ENCODE results near the gene S100P.
"Not testable (repeated sequence)": the region's sequence is repeated elsewhere in the genome, so short reads cannot be mapped to it uniquely, and the experiment has no call there.

S100P gene

GRCh38 chr4:6693231-6694176 is at the start of gene S100P:
Gene S100P, plus strand, starts transcription at chr4:6693878. Its CDS starts 55 bp downstream, at chr4:6693933.
- no peak for DNase-seq

DNA sequence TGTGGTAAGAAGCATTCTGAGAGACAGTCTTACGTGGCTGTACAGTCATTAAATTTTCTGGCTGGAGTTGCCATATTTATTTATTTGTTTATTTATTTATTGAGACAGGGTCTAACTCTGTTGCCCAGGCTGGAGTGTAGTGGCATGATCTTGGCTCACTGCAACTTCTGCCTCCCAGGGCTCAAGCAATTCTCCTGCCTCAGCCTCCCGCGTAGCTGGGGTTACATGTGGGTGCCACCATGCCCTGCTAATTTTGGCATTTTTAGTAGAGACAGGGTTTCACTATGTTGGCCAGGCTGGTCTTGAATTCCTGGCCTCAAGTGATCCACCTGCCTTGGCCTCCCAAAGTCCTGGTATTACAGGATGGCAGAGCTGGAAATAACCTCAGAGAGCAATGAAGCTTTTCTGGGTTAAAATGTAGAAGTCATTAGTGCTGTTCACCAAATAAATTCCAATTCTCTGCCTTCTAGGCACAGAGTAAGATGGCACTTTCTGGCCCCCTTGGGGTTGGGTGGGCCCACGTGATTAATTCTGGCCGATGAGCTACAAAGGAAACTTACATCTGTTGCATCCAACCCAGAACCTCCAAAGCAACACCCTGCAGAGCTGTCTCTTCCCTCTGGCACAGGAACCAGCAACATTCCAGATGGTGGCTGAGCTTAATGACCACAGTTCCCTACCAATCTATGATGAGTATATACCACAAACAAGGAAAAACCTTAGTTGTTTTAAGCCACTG is 48.7 kb upstream of the S100P start:
- no peak for DNase-seq

DNA sequence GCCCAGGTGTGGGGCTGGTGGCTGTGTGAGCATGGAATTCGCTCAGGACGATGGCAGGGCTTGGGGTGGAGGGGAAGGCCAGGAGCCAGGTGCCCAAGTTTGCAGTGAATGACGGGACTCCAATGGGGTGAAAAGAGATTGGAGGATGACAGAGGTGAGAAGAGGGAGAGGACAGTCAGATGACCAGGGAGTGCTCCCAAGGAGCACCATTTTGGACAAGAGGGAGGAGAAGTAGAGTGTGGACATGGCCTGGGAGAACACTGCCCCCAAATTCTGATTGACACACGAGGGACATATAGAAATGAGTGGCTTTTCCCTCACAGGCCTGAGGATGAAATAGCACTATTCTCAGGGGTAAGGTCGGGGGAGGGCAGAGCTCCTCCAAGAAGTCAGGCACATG is 46.5 kb upstream of the S100P start:
- no peak for DNase-seq

- no peak for DNase-seq
Observed at GRCh38 chr4:6647582-6648230, 46.0 kb upstream of the S100P start.

- no peak for DNase-seq
Observed at GRCh38 chr4:6649216-6649615, 44.5 kb upstream of the S100P start.

GRCh38 chr4:6654211-6654610 is 39.5 kb upstream of the S100P start:
- not testable (repeated sequence) for DNase-seq

- DNase-seq: not testable (repeated sequence)
Observed at GRCh38 chr4:6655291-6655690, 38.4 kb upstream of the S100P start.

- no peak for DNase-seq
Observed at GRCh38 chr4:6655924-6656323, 37.8 kb upstream of the S100P start.

DNA sequence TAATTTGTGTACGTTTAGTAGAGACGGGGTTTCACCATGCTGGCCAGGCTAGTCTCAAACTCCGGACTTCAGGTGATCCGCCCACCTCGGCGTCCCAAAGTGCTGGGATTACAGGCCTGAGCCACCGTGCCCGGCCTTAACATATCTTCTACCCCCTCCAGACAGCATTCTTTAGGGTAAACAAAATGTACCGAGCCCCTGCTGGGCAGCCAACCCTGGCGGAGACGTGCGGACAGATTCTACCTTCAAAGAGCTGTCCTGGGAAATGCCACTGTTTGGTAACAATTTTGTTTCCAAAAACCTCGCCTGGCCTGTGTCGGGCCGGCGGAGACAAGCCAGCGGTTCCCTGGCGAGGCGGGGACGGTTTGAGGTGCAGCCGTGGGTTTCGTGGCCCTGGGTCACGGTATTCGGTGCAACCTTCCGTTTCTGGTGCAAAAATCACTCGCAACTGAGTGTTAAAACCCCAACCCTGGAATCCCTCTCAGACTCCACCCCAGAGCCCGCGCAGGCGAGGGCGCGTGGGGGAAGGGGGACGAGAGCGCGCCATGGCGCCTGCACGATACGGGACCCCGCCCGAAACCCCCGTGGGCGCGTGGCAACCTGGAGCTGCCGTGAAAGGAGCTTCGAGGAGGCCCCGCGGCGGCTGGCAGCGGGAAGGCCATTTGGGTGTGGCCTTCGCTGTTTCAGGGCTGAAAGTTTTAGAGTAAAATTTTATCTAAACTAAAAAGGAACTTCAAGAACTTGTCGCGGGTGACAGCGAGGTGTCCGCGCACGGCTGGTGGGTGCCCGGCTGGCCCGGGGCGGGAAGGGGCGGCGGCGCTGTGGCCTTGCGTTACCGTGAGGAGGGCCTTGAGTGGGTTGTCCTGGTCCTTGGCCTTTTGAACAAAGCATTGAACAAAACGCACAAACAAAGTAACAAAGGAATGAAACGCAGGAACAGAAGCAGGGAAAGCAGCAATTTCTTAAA is 36.2 kb upstream of the S100P start:
- DNase-seq: no peak

GRCh38 chr4:6658209-6658595 is 35.5 kb upstream of the S100P start:
- DNase-seq: no peak

- no peak for DNase-seq
Observed at GRCh38 chr4:6658597-6659075, 35.0 kb upstream of the S100P start.

- DNase-seq: no peak
Observed at GRCh38 chr4:6659897-6660296, 33.8 kb upstream of the S100P start.

GRCh38 chr4:6660430-6660829 is 33.2 kb upstream of the S100P start:
- DNase-seq: no peak

DNA sequence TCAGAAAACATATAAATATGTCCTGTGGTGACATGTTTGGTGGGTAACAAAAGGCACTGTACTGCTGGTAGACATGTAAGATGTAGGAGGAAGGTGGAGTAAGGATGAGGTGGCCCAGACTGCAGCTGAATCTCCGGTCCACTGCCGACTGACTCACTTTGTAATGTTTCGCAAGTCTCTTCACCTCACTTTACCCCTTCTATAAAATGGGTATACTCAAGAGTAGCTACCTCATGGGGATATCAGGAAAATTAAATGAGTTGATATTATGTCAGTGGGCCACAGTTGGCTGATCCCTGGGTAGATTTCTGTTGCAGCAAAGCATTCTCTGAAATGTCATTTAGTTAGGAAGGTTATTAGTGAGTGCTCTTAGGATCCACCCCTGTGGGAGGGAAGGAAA is 31.1 kb upstream of the S100P start:
- no peak for DNase-seq

GRCh38 chr4:6663596-6664393 is 29.9 kb upstream of the S100P start:
- no peak for DNase-seq

- DNase-seq: no peak
Observed at GRCh38 chr4:6665320-6665654, 28.4 kb upstream of the S100P start.

GRCh38 chr4:6668391-6668790 is 25.3 kb upstream of the S100P start:
- DNase-seq: no peak

DNA sequence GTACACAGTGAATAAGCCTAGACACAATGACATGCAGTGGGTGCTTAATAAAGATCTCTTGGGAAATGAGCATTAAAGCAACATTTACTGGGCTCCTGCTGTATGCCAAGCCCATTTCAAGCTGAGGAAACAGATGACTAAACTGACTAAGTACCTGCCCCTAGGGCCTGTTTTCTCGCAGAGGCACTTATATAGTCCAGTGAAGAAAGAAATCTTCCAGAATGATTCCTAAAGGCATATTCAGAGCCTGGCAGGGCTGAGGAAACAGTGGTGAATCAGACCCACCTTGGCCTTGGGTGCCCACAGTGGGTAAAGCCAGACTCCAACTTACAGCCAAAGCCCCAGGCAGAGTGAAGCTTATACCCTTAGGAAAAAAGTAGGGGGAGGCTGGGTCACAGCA is 22.0 kb upstream of the S100P start:
- DNase-seq: no peak

DNA sequence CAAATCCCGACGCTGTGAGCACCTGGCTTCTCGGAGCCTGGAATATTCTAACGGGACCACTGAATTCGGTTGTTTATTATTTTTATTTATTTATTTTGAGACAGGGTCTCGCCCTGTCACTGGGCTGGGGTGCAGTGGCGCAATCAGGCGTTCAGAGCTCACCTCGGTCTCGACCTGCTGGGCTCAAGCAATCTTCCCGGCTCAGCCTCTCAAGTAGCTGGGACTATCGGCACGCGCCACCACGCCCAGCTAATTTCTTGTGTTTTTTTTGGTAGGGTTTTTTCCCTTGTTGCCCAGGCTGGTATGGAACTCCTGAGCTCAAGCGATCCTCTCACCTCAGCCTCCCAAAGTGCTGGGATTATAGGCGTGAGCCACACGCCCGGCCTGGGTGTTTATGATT is 21.5 kb upstream of the S100P start:
- no peak for DNase-seq

DNA sequence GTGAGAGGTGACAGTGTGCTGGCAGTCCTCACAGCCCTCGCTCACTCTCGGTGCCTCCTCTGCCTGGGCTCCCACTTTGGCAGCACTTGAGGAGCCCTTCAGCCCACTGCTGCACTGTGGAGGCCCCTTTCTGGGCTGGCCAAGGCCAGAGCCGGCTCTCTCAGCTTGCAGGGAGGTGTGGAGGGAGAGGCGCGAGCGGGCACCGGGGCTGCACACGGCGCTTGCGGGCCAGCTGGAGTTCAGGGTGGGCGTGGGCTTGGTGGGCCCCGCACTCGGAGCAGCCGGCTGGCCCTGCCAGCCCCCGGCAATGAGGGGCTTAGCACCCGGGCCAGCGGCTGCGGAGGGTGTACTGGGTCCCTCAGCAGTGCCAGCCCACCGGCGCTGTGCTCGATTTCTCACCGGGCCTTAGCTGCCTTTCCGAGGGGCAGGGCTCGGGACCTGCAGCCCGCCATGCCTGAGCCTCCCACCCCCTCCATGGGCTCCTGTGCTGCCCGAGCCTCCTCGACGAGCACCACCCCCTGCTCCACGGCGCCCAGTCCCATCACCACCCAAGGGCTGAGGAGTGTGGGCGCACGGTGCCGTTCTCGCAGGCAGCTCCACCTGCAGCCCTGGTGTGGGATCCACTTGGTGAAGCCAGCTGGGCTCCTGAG is 21.0 kb upstream of the S100P start:
- DNase-seq: not testable (repeated sequence)

DNA sequence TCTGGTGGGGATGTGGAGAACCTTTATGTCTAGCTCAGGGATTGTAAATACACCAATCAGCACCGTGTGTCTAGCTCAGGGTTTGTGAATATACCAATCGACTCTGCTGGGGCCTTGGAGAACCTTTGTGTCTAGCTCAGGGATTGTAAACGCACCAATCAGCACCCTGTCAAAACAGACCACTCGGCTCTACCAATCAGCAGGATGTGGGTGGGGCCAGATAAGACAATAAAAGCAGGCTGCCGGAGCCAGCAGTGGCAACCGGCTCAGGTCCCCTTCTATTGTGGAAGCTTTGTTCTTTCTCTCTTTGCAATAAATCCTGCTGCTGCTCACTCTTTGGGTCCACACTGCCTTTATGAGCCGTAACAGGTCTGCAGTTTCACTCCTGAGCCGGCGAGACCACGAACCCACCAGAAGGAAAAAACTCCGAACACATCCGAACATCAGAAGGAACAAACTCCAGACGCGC is 20.5 kb upstream of the S100P start:
- not testable (repeated sequence) for DNase-seq
